ENCODE results near the gene INPP5A.

GRCh38 chr10:132603851-132604533 lies 66.4 kb downstream of the INPP5A start:
- no peak for TF ChIP-seq CTCF (IDR thresholded peaks at IDR 0.05)
- TF ChIP-seq POLR2A (IDR thresholded peaks at IDR 0.05), result no peak
